ENCODE measurements around the gene SUN1.

SUN1 gene

DNA sequence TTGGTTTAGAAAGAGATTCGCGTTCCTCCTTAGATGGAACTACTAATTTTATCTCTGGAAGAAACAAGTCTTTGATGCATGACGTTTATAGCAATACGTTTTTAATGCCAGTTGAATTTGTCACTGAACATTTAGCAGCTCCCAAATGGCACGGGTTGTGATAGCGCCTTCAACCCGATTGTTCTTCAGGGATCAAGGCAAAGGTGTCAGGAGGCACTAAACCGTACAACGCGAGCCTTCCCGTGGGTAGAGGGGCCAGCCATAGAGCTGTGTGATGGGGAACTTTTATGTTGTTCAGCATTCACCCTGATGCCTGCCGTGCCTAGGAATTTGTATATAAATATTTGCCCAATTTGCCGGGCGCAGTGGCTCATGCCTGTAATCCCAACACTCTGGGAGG is 47.4 kb downstream of the SUN1 start:
- no peak for DNase-seq

- no peak for DNase-seq
Measured at GRCh38 chr7:880450-880849, 48.2 kb downstream of the SUN1 start.

DNA sequence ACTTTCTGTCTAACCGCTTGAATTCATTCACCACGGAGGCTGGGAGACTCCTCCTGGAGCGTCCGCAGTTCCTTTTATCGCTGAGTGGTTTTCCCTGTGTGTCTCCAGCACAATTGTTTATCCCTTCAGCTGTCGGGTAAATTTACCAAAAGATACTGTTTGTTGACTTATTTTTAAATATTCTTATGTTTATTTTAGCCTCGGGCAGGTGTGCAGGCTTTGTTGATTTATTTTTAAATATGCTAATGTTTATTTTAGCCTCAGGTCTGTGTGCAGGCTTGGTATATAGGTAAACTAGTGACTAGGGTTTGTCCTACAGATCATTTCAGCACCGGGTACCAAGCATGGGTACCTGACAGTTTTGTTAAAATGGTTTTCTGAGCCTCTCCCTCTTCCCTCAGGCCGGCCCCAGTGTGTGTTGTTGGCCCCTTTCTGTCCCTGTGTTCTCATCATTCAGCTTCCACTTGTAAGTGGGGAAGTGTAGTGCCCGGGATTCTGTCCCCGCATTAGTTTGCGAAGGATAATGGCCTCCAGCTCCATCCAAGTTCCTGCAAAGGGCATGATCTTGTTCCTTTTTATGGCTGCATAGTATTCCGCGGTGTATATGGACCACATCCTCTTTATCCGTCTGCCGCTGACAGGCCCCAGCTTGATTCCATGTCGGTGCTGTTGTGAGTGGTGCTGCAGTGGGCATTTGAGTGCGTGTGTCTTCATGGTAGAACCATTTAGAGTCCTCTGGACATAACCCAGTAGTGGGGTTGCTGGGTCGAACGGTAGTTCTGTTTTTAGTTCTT is 49.4 kb downstream of the SUN1 start:
- no peak for DNase-seq

- DNase-seq, result no peak
Measured at GRCh38 chr7:882336-883035, 50.2 kb downstream of the SUN1 start.

- no peak for DNase-seq
Measured at GRCh38 chr7:883055-884021, 51.1 kb downstream of the SUN1 start.

DNA sequence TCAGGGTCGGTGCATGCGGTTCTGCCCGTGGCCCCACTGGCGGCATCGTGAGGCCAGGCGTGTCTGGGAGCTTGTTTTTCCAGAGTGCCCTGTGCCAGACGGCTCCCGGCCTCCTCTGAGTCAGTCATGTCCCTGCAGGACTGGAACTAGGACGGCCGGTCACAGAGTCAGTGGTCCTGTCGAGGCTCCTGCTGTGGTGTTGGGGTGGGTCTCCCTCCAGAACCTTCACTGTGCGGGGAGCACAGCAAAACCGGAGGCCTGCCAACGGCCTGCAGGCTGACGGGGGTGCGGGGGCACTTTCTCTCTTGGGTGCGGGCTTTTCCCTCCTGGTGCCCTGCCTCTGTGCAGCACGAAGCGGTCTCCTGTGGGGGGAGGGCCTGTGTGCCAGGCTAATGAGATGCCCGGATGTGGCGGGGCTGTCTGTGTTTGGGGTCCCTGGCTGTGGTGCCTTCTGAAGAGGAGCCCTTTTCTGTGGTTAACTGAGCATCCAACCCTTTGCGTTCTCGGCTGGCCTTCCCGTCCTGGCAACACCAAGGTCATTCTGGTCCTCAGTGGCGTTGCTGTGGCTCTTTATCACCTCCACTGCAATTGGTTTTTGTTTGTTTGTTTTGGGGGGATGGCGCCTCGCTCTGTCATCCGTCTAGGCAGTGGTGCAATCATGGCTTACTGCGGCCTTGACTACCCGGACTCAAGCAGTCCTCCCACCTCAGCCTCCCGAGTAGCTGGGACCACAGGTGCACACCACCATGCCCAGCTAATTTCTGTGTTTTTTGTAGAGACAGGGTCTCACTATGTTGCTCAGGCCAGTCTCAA is 52.1 kb downstream of the SUN1 start:
- DNase-seq, result no peak

DNA sequence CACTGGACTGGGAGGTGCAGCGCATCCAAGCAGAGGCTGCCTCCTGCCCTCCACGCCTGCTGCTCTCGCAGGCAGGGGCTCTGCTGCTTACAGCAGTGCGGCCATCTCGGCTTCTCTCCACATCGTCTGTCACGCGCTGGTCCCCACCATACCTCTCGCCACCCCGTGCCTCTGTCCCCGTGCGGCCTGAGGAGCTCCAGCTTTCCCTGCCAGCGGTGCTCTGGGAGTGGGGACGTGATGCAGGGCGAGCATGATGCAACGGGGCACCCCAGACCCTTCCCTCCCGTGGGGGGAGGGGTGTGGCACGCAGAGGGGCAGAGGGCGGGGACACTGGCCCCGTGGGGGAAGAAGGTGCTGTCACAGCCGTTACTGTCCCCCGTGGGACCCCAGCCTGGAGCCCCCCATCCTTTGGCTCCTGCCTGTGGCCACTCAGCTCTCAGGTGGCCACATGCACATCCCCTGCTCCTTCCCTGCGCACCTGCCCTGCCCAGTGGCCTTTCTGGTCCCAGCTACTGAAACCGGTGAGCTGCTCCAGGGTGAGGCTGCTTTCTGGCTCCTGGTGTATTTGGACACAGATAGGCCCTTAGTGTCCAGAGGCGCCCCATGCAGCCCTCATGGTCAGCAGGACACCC is 53.1 kb downstream of the SUN1 start:
- no peak for DNase-seq

- DNase-seq, result no peak
Measured at GRCh38 chr7:885893-886625, 53.8 kb downstream of the SUN1 start.

DNA sequence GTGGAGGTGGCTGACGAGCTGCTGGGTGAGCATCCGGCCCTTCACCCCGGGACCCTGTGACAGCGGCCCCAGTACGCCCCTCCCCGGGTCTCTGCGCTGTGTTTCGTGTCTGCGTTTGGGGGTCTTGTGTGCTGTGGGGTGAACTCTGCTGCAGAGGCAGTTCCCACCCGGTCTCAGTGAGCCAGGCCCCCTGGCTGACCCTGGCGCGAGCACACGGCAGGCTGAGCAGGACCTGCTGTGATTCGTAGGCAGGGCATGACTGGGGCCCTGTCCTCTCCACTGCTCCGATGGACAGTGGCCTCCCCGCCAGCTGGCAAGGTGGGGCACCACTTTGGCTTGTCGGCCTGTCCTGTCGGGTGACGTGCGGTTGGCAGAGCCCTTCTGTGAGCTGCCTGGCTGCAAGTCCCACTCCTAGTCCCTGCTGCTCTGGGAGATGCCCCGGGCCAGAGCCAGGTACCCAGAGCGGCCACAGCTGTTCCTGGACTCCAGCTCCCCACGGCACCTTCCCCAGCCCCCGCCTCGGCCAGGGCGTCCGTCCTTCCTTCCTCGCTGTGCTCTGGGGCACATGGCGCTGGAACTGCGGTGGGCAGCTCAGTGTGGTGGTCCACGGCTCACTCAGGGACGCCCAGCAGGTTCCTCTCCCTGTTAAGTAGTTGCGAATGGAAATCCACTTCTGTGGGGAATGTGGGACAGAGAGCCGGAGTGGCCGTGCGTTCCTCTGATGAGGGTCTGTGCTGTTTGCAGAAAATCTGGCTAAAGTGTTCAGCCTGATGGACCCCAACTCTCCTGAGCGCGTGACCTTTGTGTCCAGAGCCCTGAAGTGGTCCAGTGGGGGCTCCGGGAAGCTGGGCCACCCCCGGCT is 54.6 kb downstream of the SUN1 start:
- DNase-seq, result no peak

- no peak for DNase-seq
Measured at GRCh38 chr7:887488-887820, 55.2 kb downstream of the SUN1 start.

GRCh38 chr7:888081-889024 is 56.1 kb downstream of the SUN1 start:
- no peak for DNase-seq

- DNase-seq, result no peak
Measured at GRCh38 chr7:889025-889390, 56.7 kb downstream of the SUN1 start.

- DNase-seq, result no peak
Measured at GRCh38 chr7:889391-889790, 57.1 kb downstream of the SUN1 start.

DNA sequence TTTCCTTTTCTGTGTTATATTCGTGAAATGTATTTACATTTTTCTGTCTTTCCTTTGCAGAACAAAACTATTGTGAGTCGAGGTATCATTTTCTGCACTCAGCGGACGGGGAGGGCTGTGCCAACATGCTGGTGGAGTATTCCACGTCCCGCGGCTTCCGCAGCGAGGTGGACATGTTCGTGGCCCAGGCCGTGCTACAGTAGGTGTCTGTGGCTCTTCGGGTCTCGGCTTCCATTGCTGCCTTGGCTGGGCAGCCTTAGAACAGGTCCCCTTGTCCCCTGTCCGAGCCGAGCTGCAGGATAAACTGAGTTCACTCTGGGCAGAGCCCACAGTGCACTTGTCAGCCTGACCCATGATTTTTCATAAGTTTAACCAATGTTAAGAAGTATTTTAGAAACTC is 58.6 kb downstream of the SUN1 start:
- DNase-seq, result no peak

DNA sequence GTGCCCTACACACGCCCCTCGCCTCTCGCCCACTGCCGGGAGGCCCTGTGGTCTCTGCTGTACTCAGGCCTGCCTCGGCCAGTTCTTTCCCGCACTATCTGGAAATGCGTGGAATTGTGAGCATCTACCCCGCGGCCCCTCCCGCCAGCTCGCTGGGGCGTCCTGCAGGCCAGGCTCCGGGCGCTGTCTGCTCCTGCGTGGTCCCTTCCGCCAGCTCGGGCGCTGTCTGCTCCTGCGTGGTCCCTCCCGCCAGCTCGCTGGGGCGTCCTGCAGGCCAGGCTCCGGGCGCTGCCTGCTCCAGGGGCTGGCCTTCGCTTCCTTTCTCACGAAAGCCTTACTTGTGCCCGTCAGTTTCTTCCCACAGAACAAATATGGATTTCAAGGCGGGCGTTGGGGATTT is 59.0 kb downstream of the SUN1 start:
- DNase-seq, result no peak

- DNase-seq, result no peak
Measured at GRCh38 chr7:891805-892204, 59.5 kb downstream of the SUN1 start.

DNA sequence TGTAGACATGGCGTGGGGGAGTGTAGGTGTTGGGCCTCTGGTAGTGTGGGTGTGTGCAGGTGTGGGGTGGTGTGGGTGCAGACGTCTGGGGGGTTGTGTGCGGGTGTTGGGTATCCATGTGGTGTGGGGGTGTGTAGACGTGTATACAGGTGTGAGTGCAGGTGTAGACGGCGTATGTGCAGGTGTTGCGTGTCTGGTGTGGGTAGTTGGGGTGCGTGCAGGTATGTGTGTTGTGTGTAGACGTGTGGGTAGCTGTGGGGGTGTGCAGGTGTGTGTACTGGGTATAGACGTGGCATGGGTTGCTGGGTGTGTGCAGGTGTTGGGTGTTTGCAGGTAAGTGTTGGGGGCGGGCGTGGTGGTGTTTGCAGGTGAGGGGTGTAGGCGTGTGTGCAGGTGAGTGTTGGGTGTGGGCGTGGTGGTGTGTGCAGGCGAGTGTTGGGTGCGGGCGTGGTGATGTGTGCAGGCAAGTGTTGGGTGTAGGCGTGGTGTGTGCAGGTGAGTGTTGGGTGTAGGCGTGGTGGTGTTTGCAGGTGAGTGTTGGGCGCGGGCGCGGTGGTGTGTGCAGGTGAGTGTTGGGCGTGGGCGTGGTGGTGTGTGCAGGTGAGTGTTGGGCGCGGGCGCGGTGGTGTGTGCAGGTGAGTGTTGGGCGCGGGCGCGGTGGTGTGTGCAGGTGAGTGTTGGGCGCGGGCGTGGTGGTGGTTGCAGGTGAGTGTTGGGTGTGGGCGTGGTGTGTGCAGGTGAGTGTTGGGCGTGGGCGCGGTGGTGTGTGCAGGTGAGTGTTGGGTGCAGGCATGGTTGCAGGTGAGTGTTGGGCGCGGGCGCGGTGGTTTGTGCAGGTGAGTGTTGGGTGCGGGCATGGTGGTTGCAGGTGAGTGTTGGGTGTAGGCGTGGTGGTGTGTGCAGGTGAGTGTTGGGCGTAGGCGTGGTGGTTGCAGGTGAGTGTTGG is 60.6 kb downstream of the SUN1 start:
- no peak for DNase-seq

DNA sequence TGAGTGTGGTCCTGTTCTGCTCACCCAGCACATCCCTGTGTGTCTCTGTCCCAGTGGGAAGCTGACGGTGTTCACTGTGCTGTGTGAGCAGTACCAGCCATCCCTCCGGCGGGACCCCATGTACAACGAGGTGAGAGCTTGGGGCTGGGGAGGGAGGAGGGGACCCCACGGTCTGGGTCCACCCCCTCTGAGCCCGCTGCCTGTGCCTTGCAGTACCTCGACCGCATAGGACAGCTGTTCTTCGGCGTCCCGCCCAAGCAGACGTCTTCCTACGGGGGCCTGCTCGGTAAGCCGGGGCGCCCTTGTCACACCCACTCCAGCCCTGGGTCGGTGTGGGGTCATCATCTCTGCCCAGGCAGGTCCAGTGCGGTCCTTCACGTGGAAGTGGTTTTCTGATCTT is 61.4 kb downstream of the SUN1 start:
- no peak for DNase-seq

Data from CD4-positive, alpha-beta T cell treated with Interleukin-17A for 1 hour (primary cell).